HG02943 (cell line): Measurements from ENCODE around the gene FADS3.
"Not testable (repeated sequence)": the region's sequence is repeated elsewhere in the genome, so short reads cannot be mapped to it uniquely, and the experiment has no call there.

Experiments
- ATAC-seq: cut with Tn5 transposase; IDR thresholded peaks from one replicate; pipeline ENCODE4 v1.9.1; 2021; ENCODE audit warnings: mild to moderate bottlenecking, low read depth, moderate library complexity; ENCODE audit not compliant: unreplicated experiment

Gene FADS3

DNA sequence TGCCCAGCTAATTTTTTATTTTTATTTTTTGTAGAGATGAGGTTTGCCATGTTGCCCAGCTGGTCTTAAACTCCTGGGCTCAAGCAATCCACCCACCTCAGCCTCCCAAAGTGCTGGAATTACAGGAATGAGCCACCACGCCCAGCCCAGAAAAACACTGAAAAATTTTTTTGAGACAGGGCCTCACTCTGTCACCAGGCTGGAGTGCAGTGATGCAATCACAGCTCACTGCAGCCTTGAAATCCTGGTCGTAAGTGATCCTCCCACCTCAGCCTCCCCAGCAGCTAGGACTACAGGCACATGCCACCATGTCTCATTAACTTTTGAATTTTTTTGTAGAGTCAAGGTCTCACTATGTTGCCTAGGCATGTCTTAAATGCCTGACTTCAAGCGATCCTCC lies 9.1 kb downstream of the FADS3 start:
- ATAC-seq, result not testable (repeated sequence)

GRCh38 chr11:61881397-61881796 lies 9.9 kb downstream of the FADS3 start:
- no peak for ATAC-seq

GRCh38 chr11:61880454-61880853 lies 10.9 kb downstream of the FADS3 start:
- ATAC-seq, result no peak

DNA sequence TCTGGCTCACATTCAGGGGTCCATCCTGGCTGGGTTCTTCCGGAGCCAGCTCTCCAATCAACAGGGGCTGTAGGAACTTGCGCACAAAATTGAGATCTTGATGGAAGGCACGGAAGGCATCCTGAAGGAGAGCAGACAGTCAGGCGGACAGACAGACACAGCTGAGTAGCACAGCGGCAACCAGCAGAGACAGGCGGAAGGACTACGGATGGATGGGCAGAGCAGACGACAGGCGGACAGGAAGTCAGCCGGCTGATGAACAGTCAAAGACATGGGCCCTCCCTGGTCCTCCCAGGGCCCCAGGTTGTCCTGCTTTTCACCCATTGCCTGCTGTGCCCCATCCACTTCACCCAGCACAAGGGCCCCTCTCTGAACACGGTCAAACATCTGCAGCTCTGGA lies 11.3 kb downstream of the FADS3 start:
- ATAC-seq, result no peak

DNA sequence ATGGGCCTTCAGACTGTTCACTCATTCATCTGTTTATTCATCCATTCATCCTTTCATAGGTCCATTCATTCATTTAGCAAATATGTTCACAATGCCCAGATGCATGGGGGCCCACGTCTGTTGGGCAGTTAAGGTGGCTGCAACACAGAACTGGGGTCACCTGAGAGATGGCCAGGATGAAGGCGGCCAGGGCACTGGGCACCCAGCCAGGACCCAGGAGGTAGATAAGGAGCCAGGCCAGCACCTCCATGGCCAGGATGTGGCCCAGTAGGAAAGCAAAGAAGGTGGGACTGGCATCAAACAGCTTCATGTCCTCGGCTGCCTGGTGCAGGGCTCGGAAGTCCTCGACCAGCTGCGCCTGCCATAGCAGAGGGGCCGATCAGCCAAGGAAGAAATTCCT lies 12.2 kb downstream of the FADS3 start:
- no peak for ATAC-seq

- no peak for ATAC-seq
Observed at GRCh38 chr11:61875698-61876097, 15.6 kb downstream of the FADS3 start.

GRCh38 chr11:61874853-61875252 lies 16.5 kb downstream of the FADS3 start:
- ATAC-seq, result no peak

GRCh38 chr11:61874377-61874809 lies 17.0 kb downstream of the FADS3 start:
- ATAC-seq, result no peak

DNA sequence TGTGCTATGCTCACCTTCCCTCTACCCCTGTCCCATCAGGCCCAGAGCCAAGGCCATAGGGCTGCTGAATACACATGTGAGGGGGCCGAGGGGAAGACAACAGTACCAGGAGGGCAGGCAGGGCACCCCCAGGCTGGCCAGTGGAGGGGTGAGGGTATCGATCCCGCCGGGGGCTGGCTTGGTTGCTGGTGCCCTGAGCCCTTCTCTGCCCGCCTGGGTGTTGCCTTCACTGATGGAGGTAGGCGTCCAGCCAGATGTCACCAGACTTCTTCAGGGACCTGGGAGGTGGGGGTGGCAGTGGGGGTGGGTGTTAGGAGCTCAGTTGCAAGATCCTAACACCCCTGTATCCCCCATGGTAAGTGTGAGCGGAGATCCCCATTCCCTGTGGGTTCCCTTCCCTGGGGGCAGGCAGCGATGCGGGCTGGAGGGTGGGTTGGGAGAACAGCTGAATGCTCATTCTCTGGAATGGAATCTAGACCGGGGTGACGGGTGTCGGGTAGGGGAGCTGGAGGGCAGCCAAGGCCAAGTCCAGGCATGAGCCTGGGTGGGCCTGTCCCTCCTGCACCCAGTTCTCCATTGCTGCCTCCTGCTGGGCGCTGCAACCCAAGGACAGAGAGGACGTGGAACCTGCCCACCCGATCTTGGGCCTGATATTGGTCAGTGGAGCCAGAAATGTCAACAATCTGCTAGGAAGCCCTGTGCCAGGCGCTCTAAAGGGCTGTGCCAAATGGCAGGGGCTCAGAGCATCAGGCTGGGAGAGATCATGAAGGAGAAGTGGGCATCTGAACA lies 17.6 kb downstream of the FADS3 start:
- ATAC-seq, result no peak

- no peak for ATAC-seq
Observed at GRCh38 chr11:61872935-61873565, 18.3 kb downstream of the FADS3 start.

DNA sequence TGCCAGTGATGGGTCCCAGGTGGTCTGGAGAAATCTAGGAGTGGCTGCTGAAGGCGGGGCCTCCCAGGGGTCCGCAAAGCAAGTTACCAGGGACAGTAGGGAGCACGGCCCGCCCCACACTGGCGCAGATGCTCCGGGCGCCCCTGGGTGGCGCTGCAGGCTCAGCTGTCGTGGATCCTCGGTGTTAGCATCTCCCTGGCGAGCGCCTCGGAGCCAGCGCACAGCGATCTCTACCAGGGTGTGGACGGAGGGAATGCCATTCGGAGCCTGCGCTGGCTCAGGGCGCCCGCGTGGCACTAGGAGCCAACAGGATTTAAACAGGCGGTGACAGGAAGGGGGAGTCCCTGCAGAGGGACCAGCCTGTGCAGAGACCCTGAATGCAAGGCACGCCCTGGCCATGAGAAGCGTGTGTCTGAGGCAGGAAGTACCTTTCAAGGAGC lies 20.2 kb downstream of the FADS3 start:
- ATAC-seq, result no peak

- no peak for ATAC-seq
Observed at GRCh38 chr11:61870541-61871031, 20.8 kb downstream of the FADS3 start.

GRCh38 chr11:61869708-61870451 lies 21.5 kb downstream of the FADS3 start:
- no peak for ATAC-seq

DNA sequence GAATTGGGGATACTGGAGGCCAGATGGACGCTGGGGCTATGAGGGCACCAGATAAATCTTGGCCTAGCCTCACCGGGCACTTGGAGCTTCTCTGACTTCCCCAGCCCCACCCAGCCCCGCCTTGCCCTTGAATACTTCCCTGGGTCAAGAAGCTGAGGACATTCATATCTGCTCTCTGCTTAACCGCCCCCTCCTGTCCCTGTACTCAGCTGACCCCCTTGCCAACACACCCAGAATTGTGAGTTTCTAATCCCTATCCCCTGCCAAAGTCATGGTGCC lies 22.0 kb downstream of the FADS3 start:
- ATAC-seq, result no peak

- ATAC-seq, result no peak
Observed at GRCh38 chr11:61868571-61869428, 22.5 kb downstream of the FADS3 start.

- ATAC-seq, result no peak
Observed at GRCh38 chr11:61866958-61867343, 24.4 kb downstream of the FADS3 start.

GRCh38 chr11:61866231-61866957 lies 25.0 kb downstream of the FADS3 start:
- ATAC-seq, result no peak

DNA sequence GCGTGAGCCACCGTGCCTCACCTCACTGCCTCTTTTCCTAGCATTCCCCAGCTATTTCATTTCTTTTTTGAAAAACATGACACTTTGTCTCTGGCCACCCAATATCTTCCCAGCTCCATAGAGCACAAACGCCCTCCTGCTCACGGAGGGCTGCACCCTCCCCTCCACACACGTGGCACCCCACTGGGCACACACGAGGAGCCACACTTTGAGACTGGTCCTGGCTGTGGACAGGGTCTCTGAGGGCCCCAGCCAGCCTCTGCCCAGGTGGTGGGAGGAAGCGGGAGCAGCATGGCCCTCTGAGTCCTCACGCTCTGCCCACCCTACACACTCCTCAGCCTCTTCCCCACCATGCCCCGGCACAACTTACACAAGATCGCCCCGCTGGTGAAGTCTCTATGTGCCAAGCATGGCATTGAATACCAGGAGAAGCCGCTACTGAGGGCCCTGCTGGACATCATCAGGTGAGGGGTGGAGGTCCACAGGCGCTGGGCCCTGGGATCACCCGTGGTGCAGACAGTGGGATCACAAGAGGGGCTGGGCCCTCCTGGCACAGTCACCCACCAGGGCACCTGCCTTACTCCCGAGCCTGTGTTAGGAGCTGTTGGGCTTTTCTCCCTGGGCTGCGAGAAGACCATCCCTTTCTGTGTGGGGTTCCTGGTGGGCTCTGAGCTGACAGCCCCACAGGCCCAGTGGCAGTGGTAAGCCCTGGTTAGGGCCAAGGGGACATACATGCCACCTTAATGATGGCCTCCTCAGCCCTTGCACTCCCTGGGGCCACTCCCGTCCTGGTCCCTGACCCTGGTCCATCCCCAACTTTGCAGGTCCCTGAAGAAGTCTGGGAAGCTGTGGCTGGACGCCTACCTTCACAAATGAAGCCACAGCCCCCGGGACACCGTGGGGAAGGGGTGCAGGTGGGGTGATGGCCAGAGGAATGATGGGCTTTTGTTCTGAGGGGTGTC lies 26.2 kb downstream of the FADS3 start:
- ATAC-seq, result no peak
